Measurements from ENCODE around the gene ADCY9. TPM values are rescaled to one million over a fixed set of nuclear protein-coding genes. Genes with fewer than 3 reads are reported as not detected.

The ADCY9 gene
- total RNA-seq, 3 donors from 2014 or later: 10.9 to 14.4 (median 12.0) TPM

- TF ChIP-seq, protein P1, sequence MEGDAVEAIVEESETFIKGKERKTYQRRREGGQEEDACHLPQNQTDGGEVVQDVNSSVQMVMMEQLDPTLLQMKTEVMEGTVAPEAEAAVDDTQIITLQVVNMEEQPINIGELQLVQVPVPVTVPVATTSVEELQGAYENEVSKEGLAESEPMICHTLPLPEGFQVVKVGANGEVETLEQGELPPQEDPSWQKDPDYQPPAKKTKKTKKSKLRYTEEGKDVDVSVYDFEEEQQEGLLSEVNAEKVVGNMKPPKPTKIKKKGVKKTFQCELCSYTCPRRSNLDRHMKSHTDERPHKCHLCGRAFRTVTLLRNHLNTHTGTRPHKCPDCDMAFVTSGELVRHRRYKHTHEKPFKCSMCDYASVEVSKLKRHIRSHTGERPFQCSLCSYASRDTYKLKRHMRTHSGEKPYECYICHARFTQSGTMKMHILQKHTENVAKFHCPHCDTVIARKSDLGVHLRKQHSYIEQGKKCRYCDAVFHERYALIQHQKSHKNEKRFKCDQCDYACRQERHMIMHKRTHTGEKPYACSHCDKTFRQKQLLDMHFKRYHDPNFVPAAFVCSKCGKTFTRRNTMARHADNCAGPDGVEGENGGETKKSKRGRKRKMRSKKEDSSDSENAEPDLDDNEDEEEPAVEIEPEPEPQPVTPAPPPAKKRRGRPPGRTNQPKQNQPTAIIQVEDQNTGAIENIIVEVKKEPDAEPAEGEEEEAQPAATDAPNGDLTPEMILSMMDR (IDR thresholded peaks at IDR 0.05): no peak
- TF ChIP-seq POLR2AphosphoS5 (IDR thresholded peaks at IDR 0.05) (no peak), POLR2A (IDR thresholded peaks at IDR 0.05) (no peak)
- intact Hi-C loops (cut with DNase I; ENCODE audit: low total_unique reads): no loop called here
- Histone ChIP-seq H3K9me3 (no peaks in the 10 kb centered on the region), H3K27me3 (no peaks in the 10 kb centered on the region), H3K4me1 (no peaks in the 10 kb centered on the region), H3K4me3 (no peak overlapping the region), H3K27ac (no peak overlapping the region), H3K36me3 (no peaks in the 10 kb centered on the region)
- DNase-seq (ENCODE audit: low spot score in 2 of 2): no peak
Measured at GRCh38 chr16:3986235-3986544, 130.1 kb downstream of the ADCY9 start.

- Histone ChIP-seq H3K27ac (no peak overlapping the region), H3K9me3 (no peaks in the 10 kb centered on the region), H3K4me3 (no peak overlapping the region), H3K36me3 (no peaks in the 10 kb centered on the region), H3K4me1 (peaks cover 2 to 11% of the 10 kb centered on the region in 2 donors), H3K27me3 (no peaks in the 10 kb centered on the region)
- no peak for DNase-seq (ENCODE audit: low spot score in 2 of 2)
- intact Hi-C loops (cut with DNase I; ENCODE audit: low total_unique reads): no loop called here
- TF ChIP-seq POLR2A (IDR thresholded peaks at IDR 0.05) (no peak), POLR2AphosphoS5 (IDR thresholded peaks at IDR 0.05) (no peak)
- TF ChIP-seq, protein P1 (IDR thresholded peaks at IDR 0.05): no peak
Measured at GRCh38 chr16:3984111-3985060, 131.9 kb downstream of the ADCY9 start.

- TF ChIP-seq, protein P1 (IDR thresholded peaks at IDR 0.05): peak; percentile 29 to 80 (median 78)
- peak in 1 of 3 donors; percentile 56 for TF ChIP-seq POLR2AphosphoS5 (IDR thresholded peaks at IDR 0.05)
- TF ChIP-seq POLR2A (IDR thresholded peaks at IDR 0.05): no peak
- peak; percentile 65 to 76 for DNase-seq (ENCODE audit: low spot score in 2 of 2)
- Histone ChIP-seq H3K27ac (no peak overlapping the region), H3K4me3 (no peak overlapping the region), H3K4me1 (peaks cover 2 to 11% of the 10 kb centered on the region in 2 donors), H3K36me3 (no peaks in the 10 kb centered on the region), H3K9me3 (no peaks in the 10 kb centered on the region), H3K27me3 (no peaks in the 10 kb centered on the region)
- intact Hi-C loops (cut with DNase I; ENCODE audit: low total_unique reads): no loop called here
Measured at GRCh38 chr16:3983081-3983520, 133.1 kb downstream of the ADCY9 start.

DNA sequence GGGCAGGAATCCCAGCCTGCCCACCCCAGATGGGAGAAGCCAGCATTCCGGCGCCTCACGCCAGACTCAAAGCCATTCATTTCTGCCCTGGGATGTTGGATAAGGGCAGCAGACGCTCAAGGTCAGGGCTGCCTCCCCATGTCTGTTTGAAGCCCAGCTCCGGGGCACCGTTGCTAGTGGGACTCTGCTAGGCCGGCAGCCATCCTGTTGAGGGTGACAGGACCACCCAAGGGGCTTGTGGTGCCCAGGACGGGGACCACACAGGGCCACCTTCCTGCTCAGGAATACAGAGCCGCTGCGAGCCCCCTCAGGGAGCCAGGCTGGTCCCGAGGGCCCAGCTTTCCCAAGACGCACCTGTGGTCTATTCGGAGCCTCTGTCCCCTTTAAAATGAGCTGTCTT is 134.0 kb downstream of the ADCY9 start:
- H3K27me3 ChIP-seq: no peaks in the 10 kb centered on the region
- no peak for TF ChIP-seq POLR2AphosphoS5 (IDR thresholded peaks at IDR 0.05)
- TF ChIP-seq POLR2A (IDR thresholded peaks at IDR 0.05): no peak
- TF ChIP-seq, protein P1 (IDR thresholded peaks at IDR 0.05): no peak
- DNase-seq (ENCODE audit: low spot score in 2 of 2): no peak
- intact Hi-C loops (cut with DNase I; ENCODE audit: low total_unique reads): no loop called here
- H3K9me3 ChIP-seq: no peaks in the 10 kb centered on the region
- H3K36me3 ChIP-seq: no peaks in the 10 kb centered on the region
- H3K4me1 ChIP-seq: peaks cover 2 to 11% of the 10 kb centered on the region in 2 donors
- H3K27ac ChIP-seq: no peak overlapping the region
- no peak overlapping the region for H3K4me3 ChIP-seq

All from breast epithelium (tissue), 4 donors.